Activated B cell treated with CpG ODN at 0.5 μM for 24 hours (primary cell): ENCODE results near the gene P2RY8. TPM values are rescaled to one million over a fixed set of nuclear protein-coding genes. Genes with fewer than 3 reads are reported as not detected.
"Not testable (repeated sequence)": the region's sequence is repeated elsewhere in the genome, so short reads cannot be mapped to it uniquely, and the experiment has no call there.

Experiments
- ATAC-seq: fragments of 200-7000 bp; cut with Tn5 transposase; one replicate; pipeline ENCODE4 v1.10.0; 2021; ENCODE audit warnings: low read depth, mild to moderate bottlenecking, moderate library complexity
- CTCF ChIA-PET: fragments of 350-600 bp; sonication (Branson Sonifier 250); formaldehyde crosslinking; loops from one replicate; lab custom pipeline; 2021; ENCODE audit warnings: antibody characterized with exemption; lab: Charles Lee
- POLR2A ChIA-PET: fragments of 350-600 bp; sonication (Branson Sonifier 250); formaldehyde crosslinking; loops from one replicate; lab custom pipeline; 2021; ENCODE audit warnings: antibody characterized with exemption; lab: Charles Lee
- DNase-seq: peaks from one replicate; pipeline ENCODE4 v3.0.0; 2022
- H3K27ac Mint-ChIP-seq: one replicate; pipeline ENCODE4 v1.8.0; 2020; ENCODE audit warnings: mixed read lengths
- H3K27me3 Mint-ChIP-seq: one replicate; pipeline ENCODE4 v1.8.0; 2021; ENCODE audit warnings: mixed read lengths
- H3K36me3 Mint-ChIP-seq: one replicate; pipeline ENCODE4 v1.8.0; 2021; ENCODE audit warnings: low read depth, mixed read lengths
- H3K4me1 Mint-ChIP-seq: one replicate; pipeline ENCODE4 v1.8.0; 2021; ENCODE audit warnings: mixed read lengths
- H3K4me3 Mint-ChIP-seq: one replicate; pipeline ENCODE4 v1.8.0; 2020; ENCODE audit warnings: mild to moderate bottlenecking, mixed read lengths
- H3K9me3 Mint-ChIP-seq: one replicate; pipeline ENCODE4 v1.8.0; 2020; ENCODE audit warnings: mixed read lengths
- intact Hi-C: fragments of 100-400 bp; cut with micrococcal nuclease; formaldehyde crosslinking; loops from one replicate; pipeline ENCODE4 v1.15.1; 2024
- total RNA-seq: library from RNA; stranded (reverse); gene quantifications from 2 replicates; pipeline ENCODE4 v1.2.3, GENCODE V29; 2022
- TF ChIP-seq, protein P1 (sequence below): fragments of 200-600 bp; IDR thresholded peaks from one replicate; pipeline ENCODE4 v1.8.0; 2022; ENCODE audit warnings: antibody characterized with exemption, mild to moderate bottlenecking

Gene P2RY8
- total RNA-seq, 1 donor from 2014 or later: 332 TPM

DNA sequence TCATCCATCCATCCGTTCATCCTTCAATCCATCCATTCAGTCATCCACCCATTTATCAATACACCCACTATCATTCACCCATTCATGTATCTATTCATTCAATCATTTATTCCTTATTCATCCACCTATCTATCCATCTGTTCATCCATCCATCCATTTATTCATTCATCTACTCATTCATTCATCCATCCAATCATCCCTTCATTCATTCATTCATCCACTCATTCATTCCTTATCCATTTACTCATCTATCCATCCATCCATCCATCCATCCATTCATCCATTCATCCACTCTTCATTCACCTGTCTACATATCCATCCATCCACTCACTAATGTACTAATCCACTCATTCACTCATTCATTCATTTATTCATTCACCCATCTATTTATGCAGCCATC lies 9.5 kb downstream of the P2RY8 start:
- ChIA-PET POLR2A (no interaction called here), CTCF (no interaction called here)
- no peak for ATAC-seq
- H3K9me3 Mint-ChIP-seq: no peaks in the 10 kb centered on the region
- no peak for DNase-seq
- H3K27me3 Mint-ChIP-seq: no peaks in the 10 kb centered on the region
- peaks cover 9% of the 10 kb centered on the region for H3K4me1 Mint-ChIP-seq
- H3K27ac Mint-ChIP-seq: no peak overlapping the region
- H3K36me3 Mint-ChIP-seq: peaks cover 6% of the 10 kb centered on the region
- TF ChIP-seq, protein P1, sequence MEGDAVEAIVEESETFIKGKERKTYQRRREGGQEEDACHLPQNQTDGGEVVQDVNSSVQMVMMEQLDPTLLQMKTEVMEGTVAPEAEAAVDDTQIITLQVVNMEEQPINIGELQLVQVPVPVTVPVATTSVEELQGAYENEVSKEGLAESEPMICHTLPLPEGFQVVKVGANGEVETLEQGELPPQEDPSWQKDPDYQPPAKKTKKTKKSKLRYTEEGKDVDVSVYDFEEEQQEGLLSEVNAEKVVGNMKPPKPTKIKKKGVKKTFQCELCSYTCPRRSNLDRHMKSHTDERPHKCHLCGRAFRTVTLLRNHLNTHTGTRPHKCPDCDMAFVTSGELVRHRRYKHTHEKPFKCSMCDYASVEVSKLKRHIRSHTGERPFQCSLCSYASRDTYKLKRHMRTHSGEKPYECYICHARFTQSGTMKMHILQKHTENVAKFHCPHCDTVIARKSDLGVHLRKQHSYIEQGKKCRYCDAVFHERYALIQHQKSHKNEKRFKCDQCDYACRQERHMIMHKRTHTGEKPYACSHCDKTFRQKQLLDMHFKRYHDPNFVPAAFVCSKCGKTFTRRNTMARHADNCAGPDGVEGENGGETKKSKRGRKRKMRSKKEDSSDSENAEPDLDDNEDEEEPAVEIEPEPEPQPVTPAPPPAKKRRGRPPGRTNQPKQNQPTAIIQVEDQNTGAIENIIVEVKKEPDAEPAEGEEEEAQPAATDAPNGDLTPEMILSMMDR: no peak
- intact Hi-C loops: no loop called here
- no peak overlapping the region for H3K4me3 Mint-ChIP-seq

DNA sequence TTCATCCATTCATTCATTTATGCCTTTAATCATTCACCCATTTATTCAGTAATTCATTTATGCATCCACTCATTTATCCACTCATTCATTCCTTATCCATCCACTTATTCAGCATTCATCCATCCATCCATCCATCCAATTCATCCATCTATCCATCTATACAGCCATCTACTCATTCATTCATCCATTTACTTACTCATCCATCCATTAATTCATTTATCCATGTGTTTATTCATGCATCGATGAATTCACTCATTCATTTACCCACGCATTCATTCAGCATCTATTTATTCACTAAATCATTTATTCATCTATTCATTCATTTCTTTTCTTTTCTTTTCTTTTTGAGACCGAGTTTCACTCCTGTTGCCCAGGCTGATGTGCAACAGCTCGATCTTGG lies 10.4 kb downstream of the P2RY8 start:
- intact Hi-C loops: no loop called here
- Mint-ChIP-seq H3K9me3 (no peaks in the 10 kb centered on the region), H3K4me3 (no peak overlapping the region), H3K27ac (no peak overlapping the region), H3K4me1 (peaks cover 16% of the 10 kb centered on the region), H3K27me3 (no peaks in the 10 kb centered on the region), H3K36me3 (peaks cover 9% of the 10 kb centered on the region)
- ChIA-PET CTCF (no interaction called here), POLR2A (no interaction called here)
- ATAC-seq (no peak), DNase-seq (no peak)
- TF ChIP-seq, protein P1: no peak

DNA sequence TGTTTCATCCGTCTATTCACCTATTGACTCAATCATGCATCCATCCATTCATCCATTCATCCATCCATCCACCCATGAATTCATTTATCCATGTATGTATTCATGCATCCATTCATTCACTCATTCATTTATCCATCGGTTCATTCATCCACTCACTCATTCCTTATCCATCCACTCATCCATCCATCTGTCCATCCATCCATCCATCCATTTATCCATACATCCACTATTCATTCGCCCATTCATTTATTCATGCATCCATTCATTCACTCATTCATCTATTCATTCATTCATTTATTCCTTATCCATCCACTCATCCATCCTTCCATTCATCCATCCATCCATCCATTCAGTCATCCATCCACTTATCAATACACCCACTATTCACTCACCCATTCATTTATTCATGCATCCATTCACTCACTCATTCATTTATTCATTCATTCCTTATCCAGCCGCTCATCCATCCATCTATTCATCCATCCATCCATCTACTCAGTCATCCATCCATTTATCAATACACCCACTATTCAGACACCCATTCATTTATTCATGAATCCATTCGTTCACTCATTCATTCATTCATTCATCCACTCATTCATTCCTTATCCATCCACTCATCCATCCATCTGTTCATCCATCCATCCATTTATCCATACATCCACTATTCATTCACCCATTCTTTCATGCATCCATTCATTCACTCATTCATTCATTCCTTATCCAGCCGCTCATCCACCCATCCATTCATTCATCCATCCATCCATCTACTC lies 11.2 kb downstream of the P2RY8 start:
- H3K4me1 Mint-ChIP-seq: peaks cover 24% of the 10 kb centered on the region
- TF ChIP-seq, protein P1: no peak
- CTCF ChIA-PET: no interaction called here
- POLR2A ChIA-PET: no interaction called here
- no peaks in the 10 kb centered on the region for H3K9me3 Mint-ChIP-seq
- no peaks in the 10 kb centered on the region for H3K27me3 Mint-ChIP-seq
- intact Hi-C loops: no loop called here
- H3K36me3 Mint-ChIP-seq: peaks cover 13% of the 10 kb centered on the region
- ATAC-seq: no peak
- no peak overlapping the region for H3K4me3 Mint-ChIP-seq
- no peak for DNase-seq
- H3K27ac Mint-ChIP-seq: no peak overlapping the region

DNA sequence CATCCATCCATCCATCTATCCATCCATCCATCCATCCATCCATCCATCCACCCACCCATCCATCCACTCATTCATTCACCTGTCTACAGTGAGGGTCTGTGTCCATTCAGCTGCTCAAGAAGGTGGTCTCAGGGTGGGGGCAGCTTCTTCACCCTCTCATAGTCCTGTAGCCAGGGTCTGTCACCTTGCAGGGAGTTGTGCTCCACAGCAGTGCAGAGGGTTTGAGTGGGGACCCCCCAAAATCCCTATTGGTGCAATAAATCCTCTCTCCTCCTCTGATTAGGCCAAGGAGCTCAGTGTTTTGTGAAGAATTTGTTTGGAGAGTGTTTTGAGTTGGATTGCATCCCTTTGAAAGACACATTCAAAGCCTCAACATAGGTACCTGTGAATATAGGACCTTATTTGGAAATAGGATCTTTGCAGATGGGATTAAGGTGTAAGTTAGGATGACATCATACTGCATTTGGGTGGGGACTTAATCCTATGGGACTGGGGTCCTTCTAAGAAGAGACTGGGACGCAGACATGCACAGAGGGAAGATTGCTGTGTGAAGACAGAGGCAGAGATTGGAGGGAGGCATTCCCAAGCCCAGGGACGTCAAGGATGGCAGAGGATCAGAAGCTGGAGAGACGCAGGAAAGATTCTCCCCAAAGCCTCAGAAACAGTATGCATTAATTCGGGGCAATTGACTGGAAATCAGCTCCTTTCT lies 12.0 kb downstream of the P2RY8 start:
- peak; percentile 11 for DNase-seq
- Mint-ChIP-seq H3K36me3 (peaks cover 19% of the 10 kb centered on the region), H3K4me3 (no peak overlapping the region), H3K27ac (no peak overlapping the region), H3K4me1 (peaks cover 31% of the 10 kb centered on the region), H3K27me3 (no peaks in the 10 kb centered on the region), H3K9me3 (no peaks in the 10 kb centered on the region)
- ChIA-PET CTCF (no interaction called here), POLR2A (no interaction called here)
- no peak for ATAC-seq
- intact Hi-C loops: no loop called here
- TF ChIP-seq, protein P1: no peak

DNA sequence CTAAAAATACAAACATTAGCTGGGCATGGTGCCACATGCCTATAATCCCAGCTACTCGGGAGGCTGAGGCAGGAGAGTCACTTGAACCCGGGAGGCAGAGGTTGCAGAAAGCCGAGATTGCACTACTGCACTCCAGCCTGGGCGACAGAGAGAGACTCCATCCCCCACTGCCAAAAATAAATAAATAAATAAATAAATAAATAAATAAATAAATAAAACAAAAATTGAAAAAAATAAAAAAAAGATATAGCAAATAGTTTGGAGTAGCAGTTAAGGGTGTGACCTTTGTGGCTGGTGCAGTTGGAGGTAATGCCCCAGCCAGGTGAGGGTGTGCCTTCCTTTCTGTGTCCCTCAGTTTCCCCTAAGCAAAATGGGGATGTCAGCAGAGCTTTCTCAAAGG lies 14.1 kb downstream of the P2RY8 start:
- H3K9me3 Mint-ChIP-seq, POLR2A ChIA-PET, intact Hi-C loops, H3K4me3 Mint-ChIP-seq, H3K27me3 Mint-ChIP-seq, ATAC-seq, CTCF ChIA-PET: not testable (repeated sequence)
- Mint-ChIP-seq H3K27ac (peak overlapping the region; percentile 97), H3K4me1 (peaks cover 51% of the 10 kb centered on the region), H3K36me3 (peaks cover 30% of the 10 kb centered on the region)
- peak; percentile 3 for DNase-seq
